ENCODE data around the gene QRFP.

GRCh38 chr9:130942084-130942483 is 45.5 kb upstream of the QRFP start:
- TF ChIP-seq CTCF (IDR thresholded peaks at IDR 0.05; ENCODE audit: insufficient read depth, low read length, poor library complexity, severe bottlenecking) = no peak
- TF ChIP-seq EZH2phosphoT487 (conservative IDR thresholded peaks at IDR 0.05; ENCODE audit: low read length) = no peak

Measured in SU-DHL-6 (cell line).